Skin epidermis (tissue), 12 donors: ENCODE results near the gene ZNF335.
"Not testable (repeated sequence)": the region's sequence is repeated elsewhere in the genome, so short reads cannot be mapped to it uniquely, and the experiment has no call there.

Experiments
- H3K27ac ChIP-seq, 21 experiments: fragments of 200-600 bp; sonication (generic) in 11 of 21; one replicate each; pipeline ENCODE4 v1.5.0; 2020; ENCODE audit warnings: mild to moderate bottlenecking in 3 of 21, inconsistent platforms in 2 of 21, moderate library complexity in 2 of 21
- H3K4me3 ChIP-seq, 7 experiments: fragments of 200-600 bp; sonication (generic) in 2 of 7; one replicate each; pipeline ENCODE4 v1.5.0; 2020; ENCODE audit warnings: inconsistent platforms in 2 of 7, mild to moderate bottlenecking in 2 of 7, moderate library complexity in 1 of 7

Gene ZNF335

DNA sequence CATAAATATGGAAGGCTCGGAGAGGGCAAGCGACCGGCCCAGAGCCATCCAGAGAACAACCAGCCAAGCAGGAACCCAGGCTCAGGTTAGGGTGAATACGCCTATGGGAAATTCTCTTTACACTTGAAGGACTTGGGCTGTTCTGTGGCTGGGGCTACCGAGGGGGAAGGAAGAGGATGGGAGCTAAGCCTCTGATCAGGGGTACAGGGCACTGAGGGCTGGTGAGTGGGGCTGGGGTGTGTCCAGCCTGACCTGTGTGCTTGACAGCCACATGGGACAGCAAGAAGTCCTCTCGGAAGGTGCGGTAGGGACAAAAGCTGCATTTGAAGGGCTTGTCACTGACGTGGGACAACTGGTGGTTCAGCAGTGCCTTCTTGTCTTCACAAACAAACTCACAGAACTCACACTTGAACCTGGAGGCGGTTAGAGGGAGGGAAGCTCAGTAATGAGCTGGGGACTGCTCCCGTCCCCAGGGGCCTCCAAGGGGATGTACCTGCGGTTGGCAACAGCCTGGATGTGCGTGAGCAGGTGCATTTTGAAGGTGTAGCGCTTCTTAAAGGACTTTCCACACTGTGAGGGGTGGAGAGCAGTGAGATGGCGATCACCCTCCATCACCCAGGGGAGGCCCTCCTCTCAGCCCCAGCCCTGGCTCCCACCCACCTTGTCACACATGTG lies 11.9 kb downstream of the ZNF335 start:
- no peak overlapping the region for H3K27ac ChIP-seq

DNA sequence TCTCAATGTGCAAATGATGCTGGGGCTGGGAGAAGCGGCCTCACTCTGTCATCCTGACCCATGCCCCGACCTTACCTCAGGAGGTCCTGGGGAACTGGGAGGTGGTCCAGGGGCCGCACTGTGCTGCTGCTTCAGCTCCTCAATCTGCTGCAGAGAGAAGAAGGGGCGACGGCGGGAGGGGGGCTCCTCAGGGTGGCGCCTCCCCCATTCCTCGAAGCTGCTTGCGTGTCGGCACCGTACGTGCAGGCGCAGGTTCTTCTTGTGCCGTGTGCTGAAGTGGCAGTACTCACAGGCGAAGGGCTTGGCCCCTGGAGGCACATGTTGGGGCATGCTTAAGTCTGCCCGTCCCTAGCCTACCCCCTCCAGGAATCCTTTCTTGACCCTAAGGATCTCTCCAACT lies 12.9 kb downstream of the ZNF335 start:
- Histone ChIP-seq H3K4me3 (no peak overlapping the region), H3K27ac (no peak overlapping the region)

More for the DNA sequence above, 11.9 kb downstream of the ZNF335 start:
- H3K4me3 ChIP-seq, result no peak overlapping the region

DNA sequence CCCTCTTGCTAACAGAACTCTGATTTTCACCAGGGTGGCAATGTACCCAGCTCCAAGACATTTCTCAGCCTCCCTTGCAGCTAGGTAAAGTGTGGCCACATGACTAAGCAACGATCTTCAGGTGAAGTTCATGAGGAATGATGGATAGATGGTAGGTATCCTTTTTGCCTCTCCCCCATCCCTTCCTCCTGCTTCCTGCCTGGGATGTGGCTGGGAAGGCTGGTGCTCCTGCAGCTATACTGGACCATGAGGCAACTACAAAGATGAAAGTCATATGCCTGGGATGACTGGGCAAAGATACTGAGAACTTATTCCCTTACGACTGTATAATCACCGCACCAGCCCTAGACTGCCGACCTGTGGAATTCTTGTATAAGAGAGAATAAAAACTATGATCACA lies 13.4 kb downstream of the ZNF335 start:
- no peak overlapping the region for H3K27ac ChIP-seq
- no peak overlapping the region for H3K4me3 ChIP-seq

DNA sequence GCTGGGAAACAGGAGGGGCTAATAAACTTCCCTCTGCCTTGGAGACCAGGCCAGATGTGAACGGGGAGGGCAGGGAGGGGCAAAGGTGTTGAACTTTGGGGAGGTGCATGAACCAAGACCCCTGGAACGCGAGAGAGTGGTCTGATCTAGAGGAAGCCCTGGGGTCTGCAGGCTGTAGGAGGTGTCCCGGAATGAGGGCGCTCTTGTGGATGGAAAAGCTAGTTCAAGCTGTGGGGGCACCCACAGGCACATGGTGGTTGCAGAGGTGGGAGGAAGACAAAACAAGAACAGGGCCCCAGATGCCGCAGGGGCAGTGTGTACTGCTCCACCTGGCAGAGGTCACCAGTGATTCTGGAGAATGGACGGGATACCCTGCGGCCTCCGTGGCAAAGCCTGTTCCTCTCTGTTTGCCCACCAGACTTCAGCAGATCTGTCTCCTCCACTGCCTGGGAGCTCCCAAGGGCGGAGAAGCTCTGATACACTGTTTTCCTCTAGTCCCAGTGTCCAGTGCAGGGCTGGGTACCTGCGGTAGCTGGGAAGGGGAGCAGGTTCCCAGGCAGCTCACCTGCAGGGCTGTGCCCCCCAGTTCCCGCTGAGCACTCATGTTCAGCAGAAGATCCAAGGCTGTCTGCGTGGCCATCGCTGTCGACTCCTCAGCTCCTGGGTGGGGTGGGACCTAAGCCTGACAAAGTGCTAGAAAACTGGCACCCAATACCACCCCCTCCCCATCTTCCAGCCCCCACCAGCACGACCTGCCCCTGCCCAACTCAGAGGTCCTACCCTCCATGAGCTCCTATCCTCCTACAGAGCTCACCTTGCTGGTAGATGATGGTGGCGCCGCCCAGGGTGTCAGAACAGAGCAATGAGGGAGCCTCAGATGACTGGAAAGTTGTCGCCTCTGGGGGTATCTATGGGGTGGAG lies 14.7 kb downstream of the ZNF335 start:
- Histone ChIP-seq H3K27ac (no peak overlapping the region), H3K4me3 (no peak overlapping the region)

GRCh38 chr20:45956326-45956725 lies 15.7 kb downstream of the ZNF335 start:
- not testable (repeated sequence) for H3K27ac ChIP-seq, H3K4me3 ChIP-seq

GRCh38 chr20:45953672-45954071 lies 18.3 kb downstream of the ZNF335 start:
- no peak overlapping the region for H3K27ac ChIP-seq
- no peak overlapping the region for H3K4me3 ChIP-seq

GRCh38 chr20:45952861-45953260 lies 19.1 kb downstream of the ZNF335 start:
- Histone ChIP-seq H3K27ac (no peak overlapping the region), H3K4me3 (no peak overlapping the region)

- H3K27ac ChIP-seq, result no peak overlapping the region
- H3K4me3 ChIP-seq, result no peak overlapping the region
Measured at GRCh38 chr20:45951925-45952834, 19.8 kb downstream of the ZNF335 start.

GRCh38 chr20:45950330-45950646 lies 21.7 kb downstream of the ZNF335 start:
- no peak overlapping the region for H3K4me3 ChIP-seq
- H3K27ac ChIP-seq, result no peak overlapping the region

DNA sequence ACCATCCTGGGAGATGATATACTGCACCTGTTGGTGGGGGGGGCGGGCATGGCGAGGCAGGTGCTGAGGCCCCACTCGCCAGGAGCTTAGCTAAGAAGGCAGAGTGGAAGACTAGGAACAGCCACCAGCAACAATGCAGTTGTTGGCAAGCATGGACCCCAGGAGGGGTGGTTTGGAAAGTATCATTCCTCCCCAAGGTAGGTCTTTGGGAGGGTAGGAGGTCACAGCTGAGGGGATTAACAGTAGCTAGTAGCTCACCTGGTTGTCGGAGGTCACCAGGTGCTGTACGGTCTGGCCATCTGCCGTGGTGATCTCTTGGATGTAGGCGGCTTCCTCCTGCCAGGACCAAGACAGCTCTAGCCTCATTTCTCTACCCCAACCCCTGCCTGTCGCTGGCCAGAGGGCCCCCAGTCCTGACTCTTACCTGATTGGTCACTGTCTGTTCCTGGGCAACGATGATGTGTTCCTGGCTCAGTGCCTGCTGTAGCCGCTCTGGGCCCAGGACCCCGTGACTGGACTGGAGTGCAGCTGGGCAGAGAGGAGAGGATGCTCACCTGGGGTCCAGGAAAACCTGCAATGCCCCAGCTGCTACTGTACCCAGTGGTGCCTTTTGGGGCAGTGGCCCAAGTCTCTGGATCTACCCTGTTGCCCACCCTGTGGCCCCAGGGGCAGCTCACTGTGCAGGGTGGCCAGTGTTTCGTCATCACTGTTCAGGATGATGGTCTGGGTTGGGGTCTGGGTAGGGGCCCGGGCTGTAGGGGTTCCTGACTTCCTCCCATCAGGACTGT lies 22.3 kb downstream of the ZNF335 start:
- Histone ChIP-seq H3K27ac (no peak overlapping the region), H3K4me3 (no peak overlapping the region)

GRCh38 chr20:45948742-45949541 lies 23.1 kb downstream of the ZNF335 start:
- peak overlapping the region in 3 of 21 experiments; percentile 24 to 64 (median 56) for H3K27ac ChIP-seq
- H3K4me3 ChIP-seq, result no peak overlapping the region

- Histone ChIP-seq H3K4me3 (no peak overlapping the region), H3K27ac (peak overlapping the region in 5 of 21 experiments; percentile 6 to 64 (median 24))
Measured at GRCh38 chr20:45948261-45948733, 23.7 kb downstream of the ZNF335 start.

DNA sequence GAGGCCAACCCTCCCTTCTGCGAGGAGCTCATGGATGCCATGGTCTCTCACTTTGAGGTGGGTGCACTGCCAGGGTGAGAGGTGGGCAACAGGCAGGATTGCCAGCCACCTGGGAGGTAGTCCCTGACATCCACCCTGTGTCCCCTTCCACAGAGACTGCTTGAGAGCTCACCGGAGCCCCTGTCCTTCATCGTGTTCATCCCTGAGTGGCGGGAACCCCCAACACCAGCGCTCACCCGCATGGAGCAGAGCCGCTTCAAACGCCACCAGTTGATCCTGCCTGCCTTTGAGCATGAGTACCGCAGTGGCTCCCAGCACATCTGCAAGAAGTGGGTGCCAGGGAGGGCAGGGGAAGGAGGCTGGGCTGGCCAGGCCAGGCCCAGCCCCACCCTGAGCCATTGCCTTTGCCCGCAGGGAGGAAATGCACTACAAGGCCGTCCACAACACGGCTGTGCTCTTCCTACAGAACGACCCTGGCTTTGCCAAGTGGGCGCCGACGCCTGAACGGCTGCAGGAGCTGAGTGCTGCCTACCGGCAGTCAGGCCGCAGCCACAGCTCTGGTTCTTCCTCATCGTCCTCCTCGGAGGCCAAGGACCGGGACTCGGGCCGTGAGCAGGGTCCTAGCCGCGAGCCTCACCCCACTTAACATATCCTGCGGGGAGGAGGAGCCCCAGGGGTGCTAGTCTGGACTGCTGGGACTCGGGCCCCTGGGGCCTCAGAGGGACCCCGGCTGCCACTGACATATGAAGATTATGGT lies 24.7 kb downstream of the ZNF335 start:
- no peak overlapping the region for H3K4me3 ChIP-seq
- H3K27ac ChIP-seq, result peak overlapping the region in 9 of 21 experiments; percentile 1 to 77 (median 51)

DNA sequence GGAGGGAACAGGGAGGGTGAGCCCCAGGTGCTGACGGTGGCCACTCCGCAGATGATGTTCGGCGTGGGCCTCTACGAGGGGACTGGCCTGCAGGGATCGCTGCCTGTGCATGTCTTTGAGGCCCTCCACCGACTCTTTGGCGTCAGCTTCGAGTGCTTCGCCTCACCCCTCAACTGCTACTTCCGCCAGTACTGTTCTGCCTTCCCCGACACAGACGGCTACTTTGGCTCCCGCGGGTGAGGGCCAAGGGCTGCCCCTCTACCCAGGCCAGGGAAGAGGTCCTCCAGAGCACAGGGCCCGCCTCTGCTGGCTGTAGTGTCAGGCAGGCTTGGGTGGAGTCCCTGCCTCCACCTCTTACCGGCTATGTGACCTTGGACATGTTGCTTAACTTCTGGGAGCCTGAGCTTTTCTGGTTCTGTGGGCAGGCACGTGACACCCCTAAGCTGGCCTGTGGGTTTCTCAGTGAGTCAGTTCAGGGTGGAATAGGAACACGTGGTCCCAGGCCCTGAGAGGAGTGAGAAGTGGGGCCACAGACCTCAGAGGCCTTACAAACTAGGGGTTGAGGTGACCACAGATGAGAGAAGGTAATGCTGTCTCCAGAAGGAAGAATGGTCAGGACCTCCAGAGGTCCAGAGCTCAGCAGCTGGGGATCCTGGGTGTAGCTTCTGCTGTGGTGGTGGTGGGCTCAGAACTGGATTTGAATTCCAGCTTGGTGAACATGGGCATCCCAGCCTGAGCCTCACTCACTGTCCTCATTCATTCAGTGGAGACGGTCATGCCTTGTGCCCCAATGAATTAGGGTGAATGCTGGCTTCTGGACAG lies 25.6 kb downstream of the ZNF335 start:
- H3K4me3 ChIP-seq, result no peak overlapping the region
- peak overlapping the region in 16 of 21 experiments; percentile 6 to 77 (median 40) for H3K27ac ChIP-seq

DNA sequence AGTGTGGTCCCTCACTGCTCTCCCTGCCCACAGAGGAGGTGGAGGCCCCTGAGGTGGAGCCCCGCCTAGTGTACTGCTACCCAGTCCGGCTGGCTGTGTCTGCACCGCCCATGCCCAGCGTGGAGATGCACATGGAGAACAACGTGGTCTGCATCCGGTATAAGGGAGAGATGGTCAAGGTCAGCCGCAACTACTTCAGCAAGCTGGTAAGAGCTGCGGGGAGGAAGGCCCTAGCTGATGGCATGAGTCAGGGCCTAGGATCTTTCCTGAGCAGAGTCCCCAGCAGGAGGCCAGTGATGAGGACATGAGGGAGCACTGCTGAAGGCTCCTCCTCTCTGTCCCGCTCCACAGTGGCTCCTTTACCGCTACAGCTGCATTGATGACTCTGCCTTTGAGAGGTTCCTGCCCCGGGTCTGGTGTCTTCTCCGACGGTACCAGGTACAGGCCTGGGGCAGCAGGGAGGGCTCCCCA lies 26.3 kb downstream of the ZNF335 start:
- Histone ChIP-seq H3K27ac (peak overlapping the region in 14 of 21 experiments; percentile 6 to 77 (median 46)), H3K4me3 (no peak overlapping the region)

DNA sequence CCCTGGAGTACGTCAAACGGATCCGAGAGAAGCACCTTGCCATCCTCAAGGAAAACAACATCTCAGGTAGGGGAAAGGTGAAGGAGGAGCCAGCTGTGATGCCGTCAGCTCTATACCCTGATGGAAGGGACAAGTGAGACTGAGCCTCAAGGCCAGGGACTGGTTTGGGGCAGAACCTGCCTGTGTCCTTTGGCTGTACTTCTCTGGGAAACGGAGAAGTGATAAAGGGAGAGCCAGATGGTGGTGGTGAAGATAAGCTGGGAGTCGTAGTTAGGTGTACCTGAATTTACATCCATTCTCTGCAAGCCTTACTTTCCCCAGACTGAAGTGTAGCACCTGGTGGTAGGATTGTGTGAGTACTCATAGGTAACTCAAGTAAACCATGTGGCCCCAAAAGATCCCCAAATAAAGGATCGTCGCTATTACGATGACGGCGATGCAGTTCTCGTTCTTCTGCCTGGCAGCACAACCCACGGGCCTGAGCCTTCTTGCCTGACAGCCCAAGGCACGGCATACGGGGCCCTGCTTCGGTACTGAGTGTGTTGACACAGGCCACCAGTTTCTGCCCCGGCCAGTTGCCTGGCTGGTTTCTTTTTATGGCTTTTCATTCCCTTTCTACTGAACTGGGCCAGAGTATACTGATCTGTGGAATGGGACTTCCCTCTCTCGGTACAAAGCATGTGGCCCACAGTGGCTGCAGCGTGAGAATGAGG lies 26.9 kb downstream of the ZNF335 start:
- no peak overlapping the region for H3K4me3 ChIP-seq
- H3K27ac ChIP-seq, result peak overlapping the region in 10 of 21 experiments; percentile 24 to 77 (median 46)
